Liver (tissue), 9 donors: ENCODE results near the gene TEX36. TPM values are rescaled to one million over a fixed set of nuclear protein-coding genes. Genes with fewer than 3 reads are reported as not detected.

Experiments used
- DNase-seq: peaks from one replicate; pipeline ENCODE4 v3.0.0-alpha.2; 2017; ENCODE audit warnings: low spot score
- H3K27ac ChIP-seq, 2 donors: one replicate each; pipeline ENCODE4 v1.7.0; 2013; ENCODE audit warnings: inconsistent platforms in 2 of 2, low read length in 2 of 2, control low read depth in 1 of 2, low read depth in 1 of 2, mild to moderate bottlenecking in 1 of 2
- H3K27me3 ChIP-seq, 4 donors: one replicate each; pipeline versions ENCODE4 v1.6.1 to v1.7.0; 2013; ENCODE audit warnings: low read length in 3 of 4, inconsistent platforms in 1 of 4, mild to moderate bottlenecking in 1 of 4, moderate library complexity in 1 of 4; ENCODE audit not compliant: control insufficient read depth in 4 of 4, insufficient read depth in 4 of 4
- H3K36me3 ChIP-seq, 4 donors: one replicate each; pipeline versions ENCODE4 v1.6.1 to v1.7.0; 2013; ENCODE audit warnings: low read length in 3 of 4, mild to moderate bottlenecking in 3 of 4, low read depth in 1 of 4, moderate library complexity in 1 of 4; ENCODE audit not compliant: control insufficient read depth in 4 of 4, insufficient read depth in 3 of 4
- H3K4me1 ChIP-seq, 4 donors: one replicate each; pipeline versions ENCODE4 v1.6.1 to v1.7.0; 2013; ENCODE audit warnings: low read length in 3 of 4, mild to moderate bottlenecking in 3 of 4, moderate library complexity in 1 of 4; ENCODE audit not compliant: control insufficient read depth in 4 of 4, insufficient read depth in 4 of 4
- H3K4me3 ChIP-seq, 3 donors: one replicate each; pipeline versions ENCODE4 v1.6.1 to v1.7.0; 2013; ENCODE audit warnings: low read length in 3 of 3, control low read depth in 1 of 3, low read depth in 1 of 3, mild to moderate bottlenecking in 1 of 3
- H3K9ac ChIP-seq, 2 donors: one replicate each; pipeline ENCODE4 v1.7.0; 2013; ENCODE audit warnings: low read length in 2 of 2, mild to moderate bottlenecking in 2 of 2, moderate library complexity in 2 of 2, control low read depth in 1 of 2, low read depth in 1 of 2
- H3K9me3 ChIP-seq, 4 donors: one replicate each; pipeline versions ENCODE4 v1.6.1 to v1.7.0; 2013; ENCODE audit warnings: low read length in 3 of 4; ENCODE audit not compliant: control insufficient read depth in 4 of 4
- EGR1 ChIP-seq, 2 donors: IDR thresholded peaks; 2 replicates each; pipeline ENCODE4 v1.6.1; 2016 to 2018; ENCODE audit warnings: antibody characterized with exemption in 2 of 2, low read depth in 2 of 2
- FOXA1 ChIP-seq: IDR thresholded peaks from 2 replicates; pipeline ENCODE4 v1.6.1; 2016; ENCODE audit warnings: antibody characterized with exemption
- GABPA ChIP-seq, 2 donors: IDR thresholded peaks in 1 of 2; conservative IDR thresholded peaks in 1 of 2; 2 replicates each; pipeline ENCODE4 v1.6.1; 2016; ENCODE audit warnings: antibody characterized with exemption in 2 of 2, mild to moderate bottlenecking in 1 of 2, moderate library complexity in 1 of 2
- HNF4A ChIP-seq, 2 donors: conservative IDR thresholded peaks; 2 replicates each; pipeline ENCODE4 v1.6.1; 2016; ENCODE audit warnings: antibody characterized with exemption in 2 of 2, mild to moderate bottlenecking in 2 of 2
- HNF4G ChIP-seq: IDR thresholded peaks from 2 replicates; pipeline ENCODE4 v1.6.1; 2016; ENCODE audit warnings: antibody characterized with exemption
- JUND ChIP-seq, 2 donors: IDR thresholded peaks; 2 replicates each; pipeline ENCODE4 v1.6.1; 2016; ENCODE audit warnings: antibody characterized with exemption in 2 of 2
- MAX ChIP-seq: IDR thresholded peaks from 2 replicates; pipeline ENCODE4 v1.6.1; 2016; ENCODE audit warnings: antibody characterized with exemption
- RAD21 ChIP-seq, 2 donors: IDR thresholded peaks; 2 replicates each; pipeline ENCODE4 v1.6.1; 2016; ENCODE audit warnings: antibody characterized with exemption in 2 of 2, mild to moderate bottlenecking in 2 of 2
- REST ChIP-seq: IDR thresholded peaks from 2 replicates; pipeline ENCODE4 v1.6.1; 2016; ENCODE audit warnings: antibody characterized with exemption, mild to moderate bottlenecking
- RXRA ChIP-seq, 2 donors: IDR thresholded peaks; 2 replicates each; pipeline ENCODE4 v1.6.1; 2017 to 2018; ENCODE audit warnings: antibody characterized with exemption in 2 of 2, mild to moderate bottlenecking in 1 of 2
- YY1 ChIP-seq: IDR thresholded peaks from 2 replicates; pipeline ENCODE4 v1.6.1; 2016; ENCODE audit warnings: antibody characterized with exemption, mild to moderate bottlenecking
- ZBTB33 ChIP-seq: IDR thresholded peaks from 2 replicates; pipeline ENCODE4 v1.6.1; 2016; ENCODE audit warnings: antibody characterized with exemption
- WGBS: extraction: QIAGEN DNeasy Blood & Tissue Kit; methylation state at CpG from one replicate; pipeline ENCODE4 v1.1.7; 2013; 5-methylcytosine and 5-hydroxymethylcytosine counted together
- polyA plus RNA-seq, 2 donors: library from polyadenylated mRNA; stranded (reverse) in 1 of 2; unstranded in 1 of 2; fragments of 200-250 nt in 1 of 2; fragments of >200 nt in 1 of 2; fragmentation: Nextera tagmentation in 1 of 2; extraction: Ambion mirVana in 1 of 2; gene quantifications; one replicate each; pipeline versions ENCODE4 v1.2.1 to v1.2.3, GENCODE V29; 2013 to 2015
- total RNA-seq, 2 donors: library from RNA; depleted of rRNA; stranded (reverse); fragments of >200 nt; gene quantifications; one replicate each; pipeline ENCODE4 v1.2.3, GENCODE V29; 2014
- donor health status: healthy.
- donor health status: healthy.
- donor health status: healthy.
- donor health status: healthy.
- donor health status: healthy.

The TEX36 gene
- total and polyA plus RNA-seq, 4 donors: not detected

GRCh38 chr10:125631806-125632205, 51.2 kb downstream of the TEX36 start:
- no peaks in the 10 kb centered on the region for H3K36me3 ChIP-seq
- H3K4me3 ChIP-seq: no peak overlapping the region
- no peaks in the 10 kb centered on the region for H3K4me1 ChIP-seq
- no peak overlapping the region for H3K27ac ChIP-seq
- H3K9ac ChIP-seq: no peak overlapping the region
- 64% methylated on average over 5 of the region's 5 CpGs for WGBS
- TF ChIP-seq YY1 (no peak), EGR1 (IDR thresholded peaks at IDR 0.05; ENCODE audit: low read depth in 2 of 2) (no peak), GABPA (IDR thresholded peaks at IDR 0.05 in 1 of 2, conservative IDR thresholded peaks at IDR 0.05 in 1 of 2) (no peak), HNF4G (no peak), FOXA1 (no peak), RXRA (IDR thresholded peaks at IDR 0.05) (no peak), REST (no peak), RAD21 (IDR thresholded peaks at IDR 0.05) (no peak), ZBTB33 (no peak)
- no peaks in the 10 kb centered on the region for H3K9me3 ChIP-seq
- no peak for DNase-seq
- peaks cover 0 to 8% (median 0%) of the 10 kb centered on the region in 4 donors for H3K27me3 ChIP-seq

- DNase-seq: no peak
These were observed 53.1 kb downstream of the TEX36 start for GRCh38 chr10:125629758-125630376.

GRCh38 chr10:125628104-125629049, 54.6 kb downstream of the TEX36 start:
- Histone ChIP-seq H3K9me3 (no peaks in the 10 kb centered on the region), H3K27me3 (peaks cover 0 to 7% (median 2%) of the 10 kb centered on the region in 4 donors), H3K4me3 (no peak overlapping the region), H3K36me3 (no peaks in the 10 kb centered on the region), H3K9ac (no peak overlapping the region), H3K4me1 (no peaks in the 10 kb centered on the region), H3K27ac (no peak overlapping the region)
- DNase-seq: no peak
- WGBS: 71% methylated on average over 11 of the region's 11 CpGs
- no peak for TF ChIP-seq GABPA (IDR thresholded peaks at IDR 0.05 in 1 of 2, conservative IDR thresholded peaks at IDR 0.05 in 1 of 2)
- no peak for TF ChIP-seq ZBTB33
- TF ChIP-seq YY1: no peak
- TF ChIP-seq MAX: no peak
- TF ChIP-seq EGR1 (IDR thresholded peaks at IDR 0.05; ENCODE audit: low read depth in 2 of 2): no peak
- TF ChIP-seq REST: no peak
- no peak for TF ChIP-seq JUND (IDR thresholded peaks at IDR 0.05)

More at GRCh38 chr10:125629758-125630376, 53.1 kb downstream of the TEX36 start:
- 80% methylated on average over 3 of the region's 3 CpGs for WGBS
- H3K9ac ChIP-seq: no peak overlapping the region
- H3K4me3 ChIP-seq: no peak overlapping the region
- TF ChIP-seq HNF4A (conservative IDR thresholded peaks at IDR 0.05) (no peak), RAD21 (IDR thresholded peaks at IDR 0.05) (peak; percentile 32 to 48)
- H3K36me3 ChIP-seq: no peaks in the 10 kb centered on the region
- no peaks in the 10 kb centered on the region for H3K4me1 ChIP-seq
- H3K27ac ChIP-seq: no peak overlapping the region
- no peaks in the 10 kb centered on the region for H3K9me3 ChIP-seq
- H3K27me3 ChIP-seq: peaks cover 0 to 8% (median 2%) of the 10 kb centered on the region in 4 donors
